A375 (cell line): ENCODE data around the gene RPS15A. TPM values are rescaled to one million over a fixed set of nuclear protein-coding genes. Genes with fewer than 3 reads are reported as not detected.

Source experiments
- total RNA-seq: library from RNA; depleted of rRNA; stranded (reverse); fragments of >200 nt; shearing (Covaris generic); gene quantifications from 2 replicates; pipeline ENCODE4 v1.2.3, GENCODE V29; 2014; rRNA removed

Gene RPS15A
- total RNA-seq, result 1,656 and 3,126 TPM in 2 replicates

GRCh38 chr16:18789850-18790706 is at the start of gene RPS15A:
Gene RPS15A (minus strand): TSS chr16:18790334. CDS start chr16:18789113, 1,221 bp downstream.

GRCh38 chr16:18801145-18801972 is 11.2 kb upstream of the RPS15A start, which contains the start of gene ARL6IP1:
Gene ARL6IP1 (minus strand): TSS chr16:18801549. CDS start chr16:18801466, 83 bp downstream.

Other genes starting within 250 kb of the RPS15A start
- 136 and 159 TPM in 2 replicates for gene NOMO2, start 228.2 kb downstream of the RPS15A start, total RNA-seq
- gene ARL6IP1, start 11.2 kb upstream of the RPS15A start, total RNA-seq, result 130 and 131 TPM in 2 replicates
- gene SMG1, start 136.1 kb upstream of the RPS15A start, total RNA-seq, result 31.7 and 36.6 TPM in 2 replicates
- 3.9 and 4.2 TPM in 2 replicates for gene TMC7, start 193.6 kb upstream of the RPS15A start, total RNA-seq